GM18870 (cell line): Measurements from ENCODE around the gene ESYT2.
"Not testable (repeated sequence)": the region's sequence is repeated elsewhere in the genome, so short reads cannot be mapped to it uniquely, and the experiment has no call there.

Experiments used
- ATAC-seq: cut with Tn5 transposase; IDR thresholded peaks from one replicate; pipeline ENCODE4 v1.9.1; 2021; ENCODE audit warnings: moderate library complexity; ENCODE audit not compliant: unreplicated experiment

Gene ESYT2, protein sequence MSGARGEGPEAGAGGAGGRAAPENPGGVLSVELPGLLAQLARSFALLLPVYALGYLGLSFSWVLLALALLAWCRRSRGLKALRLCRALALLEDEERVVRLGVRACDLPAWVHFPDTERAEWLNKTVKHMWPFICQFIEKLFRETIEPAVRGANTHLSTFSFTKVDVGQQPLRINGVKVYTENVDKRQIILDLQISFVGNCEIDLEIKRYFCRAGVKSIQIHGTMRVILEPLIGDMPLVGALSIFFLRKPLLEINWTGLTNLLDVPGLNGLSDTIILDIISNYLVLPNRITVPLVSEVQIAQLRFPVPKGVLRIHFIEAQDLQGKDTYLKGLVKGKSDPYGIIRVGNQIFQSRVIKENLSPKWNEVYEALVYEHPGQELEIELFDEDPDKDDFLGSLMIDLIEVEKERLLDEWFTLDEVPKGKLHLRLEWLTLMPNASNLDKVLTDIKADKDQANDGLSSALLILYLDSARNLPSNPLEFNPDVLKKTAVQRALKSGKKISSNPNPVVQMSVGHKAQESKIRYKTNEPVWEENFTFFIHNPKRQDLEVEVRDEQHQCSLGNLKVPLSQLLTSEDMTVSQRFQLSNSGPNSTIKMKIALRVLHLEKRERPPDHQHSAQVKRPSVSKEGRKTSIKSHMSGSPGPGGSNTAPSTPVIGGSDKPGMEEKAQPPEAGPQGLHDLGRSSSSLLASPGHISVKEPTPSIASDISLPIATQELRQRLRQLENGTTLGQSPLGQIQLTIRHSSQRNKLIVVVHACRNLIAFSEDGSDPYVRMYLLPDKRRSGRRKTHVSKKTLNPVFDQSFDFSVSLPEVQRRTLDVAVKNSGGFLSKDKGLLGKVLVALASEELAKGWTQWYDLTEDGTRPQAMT

DNA sequence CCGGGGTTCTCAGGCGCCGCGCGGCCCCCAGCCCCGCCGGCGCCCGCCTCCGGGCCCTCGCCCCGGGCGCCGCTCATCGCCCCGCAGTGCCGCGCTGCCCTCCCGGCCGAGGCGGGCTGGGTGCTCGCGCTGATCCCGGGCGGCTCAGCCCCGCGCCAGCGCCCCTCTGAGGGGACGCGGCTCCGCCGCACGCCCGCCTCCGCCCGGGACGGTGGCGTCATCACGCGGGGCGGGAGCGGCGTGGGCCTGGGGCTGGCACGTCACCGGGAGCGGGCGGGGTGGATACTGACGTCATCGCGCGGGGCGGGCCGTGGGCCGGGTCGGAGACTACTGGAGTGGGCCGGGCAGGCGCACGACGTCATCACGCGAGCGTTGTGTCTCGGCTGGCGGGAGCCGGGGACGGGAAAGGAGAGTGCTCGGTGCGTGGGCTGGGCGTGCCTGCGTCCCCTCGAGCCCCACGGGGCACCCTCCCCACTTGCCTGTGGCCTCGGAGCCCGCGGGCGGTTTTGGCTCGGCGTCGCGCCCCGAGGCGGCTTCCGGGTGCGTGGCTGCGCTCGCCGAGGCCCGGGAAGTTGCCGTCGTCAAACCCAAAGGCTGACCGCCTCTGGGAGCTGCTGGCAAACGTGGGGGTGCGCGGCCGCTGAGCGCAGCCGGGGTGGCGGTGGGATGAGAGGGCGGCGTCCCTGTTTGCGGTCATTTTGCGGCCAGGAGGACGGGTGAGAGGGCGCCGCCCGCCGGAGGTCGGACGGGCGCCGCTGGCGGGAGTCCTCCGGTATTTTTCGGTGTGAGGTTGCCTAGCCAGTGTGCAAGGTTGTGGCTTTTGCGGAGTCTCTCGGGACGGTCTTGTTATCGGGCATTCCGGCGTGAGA lies at the start of gene ESYT2:
Gene ESYT2, minus strand, starts transcription at position 168 of the 869 bp plus-strand sequence. Its CDS starts 91 bp downstream, at position 77.
- ATAC-seq = peak; percentile 87

- not testable (repeated sequence) for ATAC-seq
Measured at GRCh38 chr7:158878151-158879079, 49.1 kb upstream of the ESYT2 start.

GRCh38 chr7:158876984-158877383 lies 47.7 kb upstream of the ESYT2 start:
- ATAC-seq = no peak

GRCh38 chr7:158869876-158870275 lies 40.6 kb upstream of the ESYT2 start:
- ATAC-seq = no peak

DNA sequence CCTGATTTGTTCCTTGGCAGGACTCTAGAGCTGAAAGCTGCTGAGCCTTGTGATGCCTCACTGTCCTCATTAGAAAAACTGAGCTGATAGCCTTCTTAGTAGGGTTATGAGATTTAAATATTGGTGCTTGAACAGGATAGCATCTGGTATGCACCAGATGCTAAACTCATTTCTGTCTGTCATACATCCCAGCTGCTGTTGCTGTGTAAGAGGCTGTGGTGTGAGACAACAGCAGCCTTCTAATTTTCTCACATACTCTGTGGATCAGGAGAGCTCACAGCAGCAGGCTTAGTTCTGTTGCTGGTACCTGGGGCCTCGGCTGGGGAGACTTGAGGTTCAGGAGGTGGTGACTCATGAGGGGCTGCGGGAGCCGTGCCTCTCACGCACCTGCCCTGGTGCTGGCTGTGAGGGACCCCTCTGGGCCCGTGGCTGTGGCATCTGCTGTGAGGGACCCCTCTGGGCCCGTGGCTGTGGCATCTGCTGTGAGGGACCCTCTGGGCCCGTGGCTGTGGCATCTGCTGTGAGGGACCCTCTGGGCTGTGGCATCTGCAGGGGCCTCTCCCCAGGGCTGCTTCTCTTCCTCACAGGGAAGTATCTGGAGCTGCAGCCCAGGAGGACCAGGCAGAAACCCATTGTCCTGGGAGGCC lies 39.6 kb upstream of the ESYT2 start:
- no peak for ATAC-seq

- ATAC-seq = no peak
Measured at GRCh38 chr7:158867214-158867984, 38.1 kb upstream of the ESYT2 start.

DNA sequence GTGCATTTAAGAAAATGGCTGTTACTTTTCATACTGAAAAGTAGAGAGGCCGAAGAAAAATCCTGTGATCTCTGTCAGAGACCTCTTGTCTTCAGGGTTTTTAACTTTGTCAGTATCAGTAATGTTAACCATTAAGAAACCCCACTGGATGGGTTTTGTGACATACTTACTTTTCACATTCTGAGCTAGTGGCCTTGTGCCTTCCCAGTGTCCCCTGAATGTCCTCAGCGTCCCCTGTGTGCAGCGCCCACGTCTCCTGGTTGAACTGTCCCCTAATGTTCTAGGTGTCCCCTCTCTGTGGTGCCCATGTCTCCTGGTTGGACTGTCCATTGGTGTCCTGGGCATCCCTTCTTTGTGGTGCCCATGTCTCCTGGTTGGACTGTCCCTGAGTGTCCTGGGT lies 36.7 kb upstream of the ESYT2 start:
- no peak for ATAC-seq

DNA sequence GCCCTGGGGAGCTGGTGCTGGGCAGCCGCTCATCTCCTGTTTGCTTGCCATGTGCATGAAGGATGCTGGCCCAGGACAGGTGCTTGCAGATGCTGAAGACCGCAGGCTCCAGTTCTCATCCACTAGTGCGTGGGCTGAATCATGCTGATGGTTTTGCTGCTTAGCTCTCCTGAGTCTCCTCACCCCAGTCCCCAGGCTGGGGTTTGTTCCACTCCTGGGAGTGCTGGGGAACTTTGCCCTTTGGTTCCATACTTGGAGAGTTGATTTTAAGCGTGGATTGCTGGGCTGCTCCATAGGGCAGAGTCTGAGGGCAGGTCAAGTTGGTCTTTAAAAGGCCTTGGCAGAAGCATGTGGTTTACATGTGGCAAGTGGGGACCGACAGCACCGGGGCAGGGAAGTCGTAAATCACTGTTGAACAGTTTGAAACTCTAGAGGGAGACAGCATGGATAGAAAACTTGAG lies 36.2 kb upstream of the ESYT2 start:
- no peak for ATAC-seq

DNA sequence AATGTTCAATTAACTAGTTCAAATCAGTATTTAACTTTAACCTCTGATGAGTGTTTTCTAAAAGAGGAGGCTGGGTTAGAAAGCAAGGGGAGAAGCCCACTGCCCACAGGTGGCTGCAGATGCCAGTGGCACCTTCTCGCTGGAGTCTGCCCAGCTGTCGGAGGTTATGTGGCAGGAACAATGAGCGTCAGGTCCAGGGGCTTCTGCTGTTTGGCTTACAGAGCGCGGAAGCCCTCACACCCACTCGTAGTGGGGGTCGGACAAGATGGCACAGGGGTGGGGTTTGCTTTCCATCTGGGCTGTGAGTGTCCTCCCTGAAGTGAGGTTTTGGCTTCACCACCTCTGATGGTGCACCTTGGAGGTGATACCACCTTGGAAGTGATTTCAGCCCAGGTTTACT lies 35.5 kb upstream of the ESYT2 start:
- no peak for ATAC-seq

- ATAC-seq = no peak
Measured at GRCh38 chr7:158864507-158864820, 35.2 kb upstream of the ESYT2 start.

- peak; percentile 40 for ATAC-seq
Measured at GRCh38 chr7:158863611-158864506, 34.5 kb upstream of the ESYT2 start.

GRCh38 chr7:158862985-158863610 lies 33.8 kb upstream of the ESYT2 start:
- peak; percentile 50 for ATAC-seq

- no peak for ATAC-seq
Measured at GRCh38 chr7:158861936-158862704, 32.8 kb upstream of the ESYT2 start.

DNA sequence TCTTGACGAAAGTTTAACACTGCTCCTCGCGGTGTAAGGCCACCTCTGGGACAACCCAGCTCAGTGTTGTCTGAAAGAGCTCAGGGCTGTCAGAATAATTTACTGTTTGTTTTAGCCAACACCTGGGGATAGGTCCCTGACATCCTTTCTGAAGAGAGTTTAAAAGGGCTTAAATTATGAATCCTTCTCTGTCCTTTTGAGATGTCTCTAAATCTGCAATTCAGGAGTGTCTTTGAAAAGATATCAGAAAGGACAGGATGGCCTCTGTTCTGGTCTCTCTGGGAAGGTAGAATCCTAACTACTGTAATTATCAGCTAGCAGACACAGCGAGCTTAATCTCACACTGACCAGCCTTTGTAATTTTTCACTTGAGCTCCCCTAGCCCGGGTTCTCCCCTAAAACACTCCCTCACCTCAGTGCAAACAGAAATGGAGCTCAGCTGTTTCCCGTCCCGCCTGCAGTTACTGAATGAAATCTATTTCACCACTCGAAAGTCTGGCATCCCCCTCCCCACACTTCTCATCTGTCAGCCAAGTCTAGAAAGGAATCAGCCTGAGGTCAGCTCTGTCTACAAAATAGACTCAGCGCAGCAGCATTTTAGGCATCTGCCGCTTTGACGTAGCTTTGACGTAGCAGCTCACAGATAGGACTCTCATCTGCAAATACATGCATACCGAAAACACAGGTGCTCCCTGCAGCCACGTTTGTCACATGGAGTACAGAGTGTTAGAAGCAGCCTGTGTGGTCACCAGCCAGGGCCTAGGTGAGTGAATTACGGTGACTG lies 31.9 kb upstream of the ESYT2 start:
- ATAC-seq = no peak

DNA sequence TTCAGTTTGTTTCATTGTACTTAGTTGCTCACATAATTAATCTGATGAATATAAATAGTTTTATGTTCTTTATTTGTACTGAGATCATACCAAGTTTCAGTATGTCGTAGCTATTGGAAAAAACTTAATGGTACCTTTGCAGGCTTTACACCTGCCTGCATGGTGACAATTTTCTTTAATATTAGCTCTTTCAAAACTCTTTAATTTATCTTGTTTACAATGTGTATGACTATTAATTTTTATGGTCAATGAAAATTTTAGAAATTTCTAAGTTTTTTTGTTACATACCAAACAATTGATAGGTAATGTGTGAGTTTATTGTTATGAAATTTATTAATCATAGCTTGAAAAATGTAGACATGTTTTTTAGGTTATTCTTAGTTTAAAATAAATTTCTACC lies 31.1 kb upstream of the ESYT2 start:
- no peak for ATAC-seq
